GM12878 (cell line): ENCODE measurements around the gene VARS2. TPM values are rescaled to one million over a fixed set of nuclear protein-coding genes. Genes with fewer than 3 reads are reported as not detected.
"Not testable (repeated sequence)": the region's sequence is repeated elsewhere in the genome, so short reads cannot be mapped to it uniquely, and the experiment has no call there.

ENCODE experiments used
- ATAC-seq: fragments of 200-7000 bp; cut with Tn5 transposase; 3 replicates; pipeline ENCODE4 v1.9.1; 2020; ENCODE audit warnings: mild to moderate bottlenecking, moderate library complexity
- BruUV-seq: library from RNA; stranded (reverse); fragments of 400-500 nt; replicated peaks from 2 replicates; lab custom pipeline; 2021; lab: Mats Ljungman, UMichigan
- CTCF ChIA-PET: fragments of 300-600 bp; sonication (Branson Sonifier 250); formaldehyde crosslinking; extraction: SDS; loops from one replicate; lab custom pipeline; 2021; ENCODE audit warnings: inconsistent platforms; lab: Yijun Ruan, JAX
- POLR2A ChIA-PET: fragments of 350-600 bp; formaldehyde crosslinking; extraction: SDS; loops from one replicate; lab custom pipeline; 2021; ENCODE audit warnings: inconsistent platforms; lab: Charles Lee
- RAD21 ChIA-PET: fragments of 300-600 bp; sonication (Branson Sonifier 250); formaldehyde crosslinking; loops from one replicate; lab custom pipeline; 2023; ENCODE audit warnings: antibody characterized with exemption; ENCODE audit not compliant: unreplicated experiment; lab: Charles Lee
- SMC1A ChIA-PET: fragments of 300-600 bp; sonication (Branson Sonifier 250); formaldehyde crosslinking; loops from one replicate; lab custom pipeline; 2023; ENCODE audit not compliant: unreplicated experiment, uncharacterized antibody; lab: Charles Lee
- DNase-seq: peaks from one replicate; pipeline ENCODE4 v3.0.0-alpha.2; 2011; ENCODE audit warnings: low read depth, low spot score
- FAIRE-seq: peaks from 3 replicates; lab custom pipeline; 2011; peaks lifted over from hg19 to GRCh38; lab: Jason Lieb, UNC
- H2AFZ ChIP-seq: 2 replicates; pipeline ENCODE4 v1.6.0; 2011; ENCODE audit warnings: low read depth, low read length, control low read depth; ENCODE audit not compliant: control insufficient read depth
- H3K27ac ChIP-seq: 2 replicates; pipeline ENCODE4 v1.5.1; 2011; ENCODE audit warnings: control low read depth; ENCODE audit not compliant: control insufficient read depth, insufficient read depth
- H3K27me3 ChIP-seq, 2 experiments: replicated peaks in 1 of 2; 2 replicates each; pipeline versions ENCODE4 v1.6.0 to v1.6.1; 2011; ENCODE audit warnings: low read length in 1 of 2; ENCODE audit not compliant: control insufficient read depth in 2 of 2, insufficient read depth in 2 of 2
- H3K36me3 ChIP-seq, 2 experiments: 2 replicates each; pipeline ENCODE4 v1.5.1; 2011; ENCODE audit warnings: low read length in 1 of 2; ENCODE audit not compliant: control insufficient read depth in 2 of 2, insufficient read depth in 2 of 2
- H3K4me1 ChIP-seq: 2 replicates; pipeline ENCODE4 v1.6.1; 2011; ENCODE audit warnings: mild to moderate bottlenecking, low read length, moderate library complexity, mixed read lengths; ENCODE audit not compliant: control insufficient read depth, insufficient read depth
- H3K4me2 ChIP-seq: 2 replicates; pipeline ENCODE4 v1.6.0; 2011; ENCODE audit warnings: control low read depth; ENCODE audit not compliant: control insufficient read depth, insufficient read depth
- H3K4me3 ChIP-seq: fragments of 200-600 bp; sonication (generic); 2 replicates; pipeline ENCODE4 v1.5.1; 2016
- H3K79me2 ChIP-seq: 2 replicates; pipeline ENCODE4 v1.6.0; 2011; ENCODE audit warnings: low read length; ENCODE audit not compliant: control insufficient read depth, insufficient read depth
- H3K9ac ChIP-seq: 2 replicates; pipeline ENCODE4 v1.8.0; 2011; ENCODE audit warnings: low read length, control low read depth, mixed read lengths; ENCODE audit not compliant: control insufficient read depth, insufficient read depth
- H3K9me3 ChIP-seq: replicated peaks from 3 replicates; pipeline ENCODE4 v1.5.1; 2011; ENCODE audit warnings: mild to moderate bottlenecking, low read length; ENCODE audit not compliant: control insufficient read depth, insufficient read depth
- H4K20me1 ChIP-seq: 2 replicates; pipeline ENCODE4 v1.6.0; 2011; ENCODE audit not compliant: control insufficient read depth, insufficient read depth
- CEBPZ ChIP-seq: fragments of 150-350 bp; IDR thresholded peaks from 2 replicates; pipeline ENCODE4 v1.6.1; 2016; ENCODE audit warnings: low read depth, low read length
- PRDM15 ChIP-seq: fragments of 450-650 bp; formaldehyde crosslinking; IDR thresholded peaks from 2 replicates; pipeline ENCODE4 v1.4.0; 2020; ENCODE audit warnings: mild to moderate bottlenecking, moderate library complexity
- ZNF384 ChIP-seq: IDR thresholded peaks from 2 replicates; pipeline ENCODE4 v1.6.1; 2012; ENCODE audit warnings: low read depth, mild to moderate bottlenecking, low read length, improper control_type of control experiment, borderline replicate concordance
- WGBS: methylation state at CpG from one replicate; pipeline ENCODE4 v1.1.6; 2016; ENCODE audit warnings: low lambda C conversion rate; ENCODE audit not compliant: insufficient replicate concordance, insufficient coverage; ENCODE audit errors: missing lambda C conversion rate; 5-methylcytosine and 5-hydroxymethylcytosine counted together
- in situ Hi-C: fragments of 300-500 bp; cut with MboI; formaldehyde crosslinking; loops from 9 replicates; pipeline ENCODE4 v1.14.3; 2018; ENCODE audit warnings: mixed read lengths
- intact Hi-C: fragments of 100-400 bp; cut with micrococcal nuclease; formaldehyde crosslinking; loops from one replicate; pipeline ENCODE4 v1.14.2; 2022; ENCODE audit not compliant: unreplicated experiment
- polyA plus RNA-seq, 11 experiments: library from polyadenylated mRNA; depleted of rRNA in 4 of 11; unstranded in 6 of 11; stranded (reverse) in 5 of 11; fragments of >200 nt; fragmentation: Nextera tagmentation in 4 of 11; fragmentation: Illumina TruSeq in 1 of 11; extraction: Ambion mirVana in 4 of 11; extraction: Trizol in 1 of 11; gene quantifications; 1 replicate in 1 of 11; 2 replicates in 10 of 11; pipeline versions ENCODE4 v1.2.1 to v1.2.3, GENCODE V29; 2011 to 2016; ENCODE audit warnings: inconsistent platforms in 2 of 11, missing spikeins in 2 of 11, low read depth in 1 of 11
- total RNA-seq, 4 experiments: library from RNA; depleted of rRNA in 3 of 4; stranded (reverse); fragments of >200 nt in 3 of 4; fragmentation: Illumina TruSeq in 1 of 4; extraction: Trizol in 1 of 4; gene quantifications; 2 replicates each; pipeline versions ENCODE4 v1.2.1 to v1.2.3, GENCODE V29; 2013 to 2021

Gene VARS2
- total and polyA plus RNA-seq, 10 of the 15 experiments (the other 5 are each of a cell fraction or from before 2014, with no cell fraction given): 3.8 to 70.7 (median 49.1) TPM

GRCh38 chr6:30914076-30914853 is at the start of gene VARS2 (continued):
- TF ChIP-seq CEBPZ: no peak
- TF ChIP-seq PRDM15 (CRISPR knock-in tag): no peak

GRCh38 chr6:30864325-30864724 is 49.7 kb upstream of the VARS2 start:
- WGBS: 75% methylated on average over 4 of the region's 4 CpGs
- Histone ChIP-seq H3K4me1 (no peaks in the 10 kb centered on the region), H3K27me3 (no peaks in the 10 kb centered on the region), H3K79me2 (no peaks in the 10 kb centered on the region), H3K9ac (no peak overlapping the region), H3K9me3 (peaks cover 2% of the 10 kb centered on the region; the same call in 1 of the 3 replicates), H2AFZ (no peak overlapping the region), H3K27ac (no peak overlapping the region), H4K20me1 (no peaks in the 10 kb centered on the region), H3K36me3 (no peaks in the 10 kb centered on the region), H3K4me2 (no peak overlapping the region), H3K4me3 (no peak overlapping the region)
- no peak for TF ChIP-seq ZNF384
- no peak for DNase-seq
- in situ Hi-C loops: no loop called here
- POLR2A ChIA-PET: no interaction called here
- BruUV-seq: no TSS peak
- no peak for FAIRE-seq
- SMC1A ChIA-PET: interaction anchor here (0.6 kb wide), 1 partner anchor 543 kb away, joined by 3 read pairs; no protein-coding TSS in a partner anchor
- intact Hi-C loops: no loop called here
- no peak for ATAC-seq
- CTCF ChIA-PET: no interaction called here
- RAD21 ChIA-PET: no interaction called here

- H4K20me1 ChIP-seq, H3K9ac ChIP-seq, DNase-seq, BruUV-seq, H3K9me3 ChIP-seq, POLR2A ChIA-PET, in situ Hi-C loops, H3K4me1 ChIP-seq, H3K36me3 ChIP-seq, FAIRE-seq, ATAC-seq, H3K4me3 ChIP-seq, H3K27me3 ChIP-seq, H3K79me2 ChIP-seq, intact Hi-C loops, H3K4me2 ChIP-seq, H3K27ac ChIP-seq, RAD21 ChIA-PET, H2AFZ ChIP-seq: not testable (repeated sequence)
- ChIA-PET SMC1A (interaction anchor here (2.1 to 2.4 kb wide), 2 partner anchors 12 to 40 kb away, joined by 9 to 10 read pairs; no protein-coding TSS in a partner anchor), CTCF (interaction anchor here (2.4 kb wide), 1 partner anchor 41 kb away, joined by 12 read pairs; no protein-coding TSS in a partner anchor)
- WGBS: 62% methylated on average over 12 of the region's 12 CpGs
These were observed 44.7 kb upstream of the VARS2 start for GRCh38 chr6:30869241-30869749.
